Sigmoid colon (tissue), 4 donors: Measurements from ENCODE around the gene NUTF2.

ENCODE experiments used
- CTCF ChIP-seq, 4 experiments: fragments of 450-650 bp in 3 of 4; fragments of 200-600 bp in 1 of 4; IDR thresholded peaks; one replicate each; pipeline ENCODE4 v1.5.1; 2016 to 2019; ENCODE audit warnings: antibody characterized with exemption in 4 of 4, mild to moderate bottlenecking in 3 of 4, moderate library complexity in 2 of 4
- EP300 ChIP-seq, 4 donors: sonication (generic); formaldehyde crosslinking; IDR thresholded peaks; one replicate each; pipeline ENCODE4 v1.6.1; 2017; ENCODE audit warnings: antibody characterized with exemption in 4 of 4
- POLR2A ChIP-seq, 2 donors: fragments of 450-650 bp; IDR thresholded peaks; one replicate each; pipeline ENCODE4 v1.6.1; 2016; ENCODE audit warnings: antibody characterized with exemption in 2 of 2, mild to moderate bottlenecking in 2 of 2, moderate library complexity in 2 of 2

- no peak for TF ChIP-seq CTCF (IDR thresholded peaks at IDR 0.05)
- no peak for TF ChIP-seq EP300 (IDR thresholded peaks at IDR 0.05)
- TF ChIP-seq POLR2A (IDR thresholded peaks at IDR 0.05), result no peak
Measured at GRCh38 chr16:67878846-67879245, 32.1 kb downstream of the NUTF2 start.
